HCT116 (cell line): ENCODE measurements around the gene ZC3H8. TPM values are rescaled to one million over a fixed set of nuclear protein-coding genes. Genes with fewer than 3 reads are reported as not detected.
"Not testable (repeated sequence)": the region's sequence is repeated elsewhere in the genome, so short reads cannot be mapped to it uniquely, and the experiment has no call there.

Source experiments
- ATAC-seq: fragments of 200-7000 bp; cut with Tn5 transposase; 2 replicates; pipeline ENCODE4 v1.9.1; 2020; ENCODE audit warnings: mild to moderate bottlenecking, moderate library complexity
- BruUV-seq: library from RNA; stranded (reverse); fragments of 400-500 nt; replicated peaks from 2 replicates; lab custom pipeline; 2021; lab: Mats Ljungman, UMichigan
- CTCF ChIA-PET: fragments of 300-600 bp; sonication (Branson Sonifier 250); formaldehyde crosslinking; loops from one replicate; lab custom pipeline; 2021; ENCODE audit warnings: antibody characterized with exemption; lab: Charles Lee
- POLR2A ChIA-PET: fragments of 300-600, 350-600 bp; sonication (Branson Sonifier 250); formaldehyde crosslinking; loops from one replicate; lab custom pipeline; 2021; ENCODE audit warnings: antibody characterized with exemption; lab: Charles Lee
- RAD21 ChIA-PET, 2 experiments: fragments of 300-600 bp; sonication (Branson Sonifier 250); formaldehyde crosslinking; loops; one replicate each; lab custom pipeline; 2023; ENCODE audit warnings: low total read pairs in 2 of 2; ENCODE audit not compliant: uncharacterized antibody in 2 of 2, unreplicated experiment in 2 of 2, low non-redundant PET in 1 of 2; lab: Charles Lee
- DNase-seq: peaks from one replicate; pipeline ENCODE4 v3.0.0-alpha.2; 2010; ENCODE audit warnings: low read depth, low spot score
- H2AFZ ChIP-seq: fragments of 200-600 bp; shearing (Covaris generic), sonication (generic); 2 replicates; pipeline ENCODE4 v1.6.1; 2017; ENCODE audit warnings: low read depth, mixed run types, mixed read lengths, antibody characterized with exemption, low read length; ENCODE audit not compliant: poor library complexity, severe bottlenecking
- H3K27ac ChIP-seq: 2 replicates; pipeline ENCODE4 v1.5.1; 2012; ENCODE audit warnings: low read depth, low read length
- H3K27me3 ChIP-seq: fragments of 200-600 bp; sonication (generic); 2 replicates; pipeline ENCODE4 v1.6.1; 2016; ENCODE audit warnings: mixed run types, low read length, mixed read lengths; ENCODE audit not compliant: insufficient read depth
- H3K36me3 ChIP-seq, 2 experiments: fragments of 200-500 bp in 1 of 2; fragments of 200-600 bp in 1 of 2; sonication (Bioruptor generic) in 1 of 2; sonication (generic) in 1 of 2; 2 replicates each; pipeline versions ENCODE4 v1.5.1 to v1.6.1; 2014 to 2016; ENCODE audit warnings: low read length in 2 of 2, inconsistent platforms in 1 of 2, mixed read lengths in 1 of 2, mixed run types in 1 of 2; ENCODE audit not compliant: insufficient read depth in 2 of 2, control insufficient read depth in 1 of 2
- H3K4me1 ChIP-seq, 2 experiments: fragments of 200-600 bp in 1 of 2; sonication (generic) in 1 of 2; 2 replicates each; pipeline versions ENCODE4 v1.5.1 to v1.6.1; 2012 to 2017; ENCODE audit warnings: low read length in 2 of 2, inconsistent platforms in 1 of 2, mild to moderate bottlenecking in 1 of 2, mixed read lengths in 1 of 2, mixed run types in 1 of 2, moderate library complexity in 1 of 2; ENCODE audit not compliant: insufficient read depth in 2 of 2, control insufficient read depth in 1 of 2
- H3K4me2 ChIP-seq: fragments of 200-600 bp; sonication (generic); 2 replicates; pipeline ENCODE4 v1.6.1; 2017; ENCODE audit warnings: mixed run types, low read length, mixed read lengths
- H3K4me3 ChIP-seq, 2 experiments: fragments of 200-600 bp in 1 of 2; sonication (generic) in 1 of 2; replicated peaks in 1 of 2; 2 replicates each; pipeline ENCODE4 v1.5.1; 2011 to 2016; ENCODE audit warnings: low read length in 2 of 2, control low read depth in 1 of 2, low read depth in 1 of 2, mild to moderate bottlenecking in 1 of 2, mixed read lengths in 1 of 2, mixed run types in 1 of 2
- H3K79me2 ChIP-seq: fragments of 200-600 bp; sonication (generic); 2 replicates; pipeline ENCODE4 v1.6.1; 2017; ENCODE audit warnings: mild to moderate bottlenecking, mixed run types, low read length, moderate library complexity, mixed read lengths; ENCODE audit not compliant: insufficient read depth
- H3K9ac ChIP-seq: fragments of 200-600 bp; sonication (generic); 2 replicates; pipeline ENCODE4 v1.6.1; 2016; ENCODE audit warnings: low read length, mixed read lengths
- H3K9me2 ChIP-seq: fragments of 200-600 bp; sonication (generic), shearing (Covaris generic); 2 replicates; pipeline ENCODE4 v1.6.1; 2017; ENCODE audit warnings: mixed run types, mild to moderate bottlenecking, moderate library complexity; ENCODE audit not compliant: insufficient read depth
- H3K9me3 ChIP-seq, 2 experiments: fragments of 200-500 bp in 1 of 2; fragments of 200-600 bp in 1 of 2; sonication (Bioruptor generic) in 1 of 2; sonication (generic) in 1 of 2; 2 replicates each; pipeline ENCODE4 v1.6.1; 2014 to 2017; ENCODE audit warnings: low read length in 2 of 2, mixed read lengths in 2 of 2, inconsistent platforms in 1 of 2, low read depth in 1 of 2, mild to moderate bottlenecking in 1 of 2, mixed run types in 1 of 2, moderate library complexity in 1 of 2; ENCODE audit not compliant: control insufficient read depth in 1 of 2, insufficient read depth in 1 of 2
- H4K20me1 ChIP-seq: fragments of 200-600 bp; sonication (generic), shearing (Covaris generic); 2 replicates; pipeline ENCODE4 v1.6.1; 2017; ENCODE audit warnings: mixed run types, mild to moderate bottlenecking, moderate library complexity; ENCODE audit not compliant: insufficient read depth
- CBX3 ChIP-seq: IDR thresholded peaks from 2 replicates; pipeline ENCODE4 v1.6.1; 2012; ENCODE audit warnings: low read depth
- CEBPB ChIP-seq: IDR thresholded peaks from 2 replicates; pipeline ENCODE4 v1.6.1; 2012; ENCODE audit warnings: low read depth
- EGR1 ChIP-seq: IDR thresholded peaks from 2 replicates; pipeline ENCODE4 v1.6.1; 2012; ENCODE audit warnings: low read depth
- EZH2 ChIP-seq: fragments of 200-600 bp; sonication (generic); IDR thresholded peaks from 2 replicates; pipeline ENCODE4 v1.6.1; 2017; ENCODE audit warnings: antibody characterized with exemption, mixed run types
- EZH2phosphoT487 ChIP-seq: fragments of 200-600 bp; IDR thresholded peaks from 2 replicates; pipeline ENCODE4 v1.6.1; 2018; ENCODE audit warnings: antibody characterized with exemption, borderline replicate concordance
- POLR2AphosphoS5 ChIP-seq: IDR thresholded peaks from 2 replicates; pipeline ENCODE4 v1.6.1; 2011; ENCODE audit warnings: mild to moderate bottlenecking, low read depth, low read length, moderate library complexity
- RAD21 ChIP-seq: IDR thresholded peaks from 2 replicates; pipeline ENCODE4 v1.6.1; 2012; ENCODE audit warnings: low read depth, mild to moderate bottlenecking
- SP1 ChIP-seq: IDR thresholded peaks from 2 replicates; pipeline ENCODE4 v1.6.1; 2012; ENCODE audit warnings: low read depth
- YY1 ChIP-seq: IDR thresholded peaks from 2 replicates; pipeline ENCODE4 v1.6.1; 2011; ENCODE audit warnings: low read length, low read depth, moderate library complexity, mild to moderate bottlenecking; ENCODE audit not compliant: insufficient replicate concordance; ENCODE audit errors: extremely low read depth
- intact Hi-C: fragments of 100-400 bp; cut with micrococcal nuclease; formaldehyde crosslinking; loops from 2 replicates; pipeline ENCODE4 v1.10.0; 2022
- total RNA-seq: library from RNA; stranded (reverse); gene quantifications from one replicate; pipeline ENCODE4 v1.2.1, GENCODE V29; 2021; ENCODE audit not compliant: unreplicated experiment
- TF ChIP-seq, protein P1 (sequence below): IDR thresholded peaks from 2 replicates; pipeline ENCODE4 v1.6.1; 2012
- TF ChIP-seq, protein P2 (sequence below): IDR thresholded peaks from 2 replicates; pipeline ENCODE4 v1.6.1; 2012; ENCODE audit warnings: low read depth
- TF ChIP-seq, protein P3 (sequence below), 3 experiments: fragments of 200-600 bp in 1 of 3; sonication (generic) in 1 of 3; IDR thresholded peaks in 2 of 3; conservative IDR thresholded peaks in 1 of 3; 2 replicates each; pipeline ENCODE4 v1.5.1; 2012 to 2017; ENCODE audit warnings: low read depth in 2 of 3, low read length in 2 of 3, antibody characterized with exemption in 1 of 3, borderline replicate concordance in 1 of 3, control low read depth in 1 of 3, mild to moderate bottlenecking in 1 of 3, mixed read lengths in 1 of 3, mixed run types in 1 of 3, moderate library complexity in 1 of 3; ENCODE audit not compliant: insufficient read depth in 1 of 3

The ZC3H8 gene
- total RNA-seq, 1 experiment from 2014 or later = 13.4 TPM

DNA sequence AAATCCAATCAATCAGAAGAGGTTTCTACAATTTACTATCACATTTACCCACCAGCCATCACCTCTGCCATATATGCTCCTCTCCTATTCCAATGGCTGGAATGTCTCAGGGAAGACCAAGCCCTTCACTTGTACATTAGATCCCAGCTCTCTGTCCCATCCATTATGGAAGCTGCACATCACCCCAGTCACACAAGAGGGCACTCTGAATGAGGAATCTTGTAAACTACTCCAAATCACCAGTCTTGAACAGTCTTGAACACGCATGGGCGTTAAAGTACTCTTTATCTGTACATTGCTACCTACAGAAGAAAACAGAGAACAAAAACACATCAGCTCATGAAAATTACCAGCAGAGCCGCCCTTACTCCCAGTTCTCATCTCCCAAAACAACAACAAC lies 38.7 kb downstream of the ZC3H8 start:
- Histone ChIP-seq H4K20me1 (no peaks in the 10 kb centered on the region), H2AFZ (no peak overlapping the region), H3K4me2 (no peak overlapping the region), H3K4me1 (no peaks in the 10 kb centered on the region), H3K9me3 (no peaks in the 10 kb centered on the region), H3K36me3 (peaks cover 0 to 2% of the 10 kb centered on the region in 2 experiments; a peak in 2 of 4 replicates), H3K4me3 (no peak overlapping the region), H3K27me3 (no peaks in the 10 kb centered on the region), H3K9me2 (no peaks in the 10 kb centered on the region), H3K79me2 (no peaks in the 10 kb centered on the region), H3K9ac (no peak overlapping the region), H3K27ac (no peak overlapping the region)
- CTCF ChIA-PET = interaction anchor here (0.8 to 1.3 kb wide), 5 partner anchors 12 to 95 kb away, joined by 3 to 5 read pairs (median 3); no protein-coding TSS in a partner anchor
- POLR2A ChIA-PET = interaction anchor here (1.0 kb wide), 1 partner anchor 39 kb away, joined by 4 read pairs; the partner anchor contains the start of gene ZC3H8
- DNase-seq (no peak), ATAC-seq (peak; percentile 88)
- BruUV-seq = no TSS peak
- TF ChIP-seq EGR1 (no peak), EZH2 (no peak), SP1 (no peak), RAD21 (peak; percentile 47), CBX3 (no peak), POLR2AphosphoS5 (no peak), CEBPB (no peak), YY1 (no peak), EZH2phosphoT487 (no peak)
- TF ChIP-seq, protein P1, sequence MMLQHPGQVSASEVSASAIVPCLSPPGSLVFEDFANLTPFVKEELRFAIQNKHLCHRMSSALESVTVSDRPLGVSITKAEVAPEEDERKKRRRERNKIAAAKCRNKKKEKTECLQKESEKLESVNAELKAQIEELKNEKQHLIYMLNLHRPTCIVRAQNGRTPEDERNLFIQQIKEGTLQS = no peak
- TF ChIP-seq, protein P2, sequence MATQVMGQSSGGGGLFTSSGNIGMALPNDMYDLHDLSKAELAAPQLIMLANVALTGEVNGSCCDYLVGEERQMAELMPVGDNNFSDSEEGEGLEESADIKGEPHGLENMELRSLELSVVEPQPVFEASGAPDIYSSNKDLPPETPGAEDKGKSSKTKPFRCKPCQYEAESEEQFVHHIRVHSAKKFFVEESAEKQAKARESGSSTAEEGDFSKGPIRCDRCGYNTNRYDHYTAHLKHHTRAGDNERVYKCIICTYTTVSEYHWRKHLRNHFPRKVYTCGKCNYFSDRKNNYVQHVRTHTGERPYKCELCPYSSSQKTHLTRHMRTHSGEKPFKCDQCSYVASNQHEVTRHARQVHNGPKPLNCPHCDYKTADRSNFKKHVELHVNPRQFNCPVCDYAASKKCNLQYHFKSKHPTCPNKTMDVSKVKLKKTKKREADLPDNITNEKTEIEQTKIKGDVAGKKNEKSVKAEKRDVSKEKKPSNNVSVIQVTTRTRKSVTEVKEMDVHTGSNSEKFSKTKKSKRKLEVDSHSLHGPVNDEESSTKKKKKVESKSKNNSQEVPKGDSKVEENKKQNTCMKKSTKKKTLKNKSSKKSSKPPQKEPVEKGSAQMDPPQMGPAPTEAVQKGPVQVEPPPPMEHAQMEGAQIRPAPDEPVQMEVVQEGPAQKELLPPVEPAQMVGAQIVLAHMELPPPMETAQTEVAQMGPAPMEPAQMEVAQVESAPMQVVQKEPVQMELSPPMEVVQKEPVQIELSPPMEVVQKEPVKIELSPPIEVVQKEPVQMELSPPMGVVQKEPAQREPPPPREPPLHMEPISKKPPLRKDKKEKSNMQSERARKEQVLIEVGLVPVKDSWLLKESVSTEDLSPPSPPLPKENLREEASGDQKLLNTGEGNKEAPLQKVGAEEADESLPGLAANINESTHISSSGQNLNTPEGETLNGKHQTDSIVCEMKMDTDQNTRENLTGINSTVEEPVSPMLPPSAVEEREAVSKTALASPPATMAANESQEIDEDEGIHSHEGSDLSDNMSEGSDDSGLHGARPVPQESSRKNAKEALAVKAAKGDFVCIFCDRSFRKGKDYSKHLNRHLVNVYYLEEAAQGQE = no peak
- TF ChIP-seq, protein P3, sequence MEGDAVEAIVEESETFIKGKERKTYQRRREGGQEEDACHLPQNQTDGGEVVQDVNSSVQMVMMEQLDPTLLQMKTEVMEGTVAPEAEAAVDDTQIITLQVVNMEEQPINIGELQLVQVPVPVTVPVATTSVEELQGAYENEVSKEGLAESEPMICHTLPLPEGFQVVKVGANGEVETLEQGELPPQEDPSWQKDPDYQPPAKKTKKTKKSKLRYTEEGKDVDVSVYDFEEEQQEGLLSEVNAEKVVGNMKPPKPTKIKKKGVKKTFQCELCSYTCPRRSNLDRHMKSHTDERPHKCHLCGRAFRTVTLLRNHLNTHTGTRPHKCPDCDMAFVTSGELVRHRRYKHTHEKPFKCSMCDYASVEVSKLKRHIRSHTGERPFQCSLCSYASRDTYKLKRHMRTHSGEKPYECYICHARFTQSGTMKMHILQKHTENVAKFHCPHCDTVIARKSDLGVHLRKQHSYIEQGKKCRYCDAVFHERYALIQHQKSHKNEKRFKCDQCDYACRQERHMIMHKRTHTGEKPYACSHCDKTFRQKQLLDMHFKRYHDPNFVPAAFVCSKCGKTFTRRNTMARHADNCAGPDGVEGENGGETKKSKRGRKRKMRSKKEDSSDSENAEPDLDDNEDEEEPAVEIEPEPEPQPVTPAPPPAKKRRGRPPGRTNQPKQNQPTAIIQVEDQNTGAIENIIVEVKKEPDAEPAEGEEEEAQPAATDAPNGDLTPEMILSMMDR (IDR thresholded peaks at IDR 0.05 in 2 of 3, conservative IDR thresholded peaks at IDR 0.05 in 1 of 3; ENCODE audit: borderline replicate concordance in 1 of 3, insufficient read depth in 1 of 3, low read depth in 2 of 3, low read length in 2 of 3) = peak; percentile 25 to 42 (median 42); a peak in 5 of 6 replicates
- RAD21 ChIA-PET = no interaction called here
- intact Hi-C loops = no loop called here

DNA sequence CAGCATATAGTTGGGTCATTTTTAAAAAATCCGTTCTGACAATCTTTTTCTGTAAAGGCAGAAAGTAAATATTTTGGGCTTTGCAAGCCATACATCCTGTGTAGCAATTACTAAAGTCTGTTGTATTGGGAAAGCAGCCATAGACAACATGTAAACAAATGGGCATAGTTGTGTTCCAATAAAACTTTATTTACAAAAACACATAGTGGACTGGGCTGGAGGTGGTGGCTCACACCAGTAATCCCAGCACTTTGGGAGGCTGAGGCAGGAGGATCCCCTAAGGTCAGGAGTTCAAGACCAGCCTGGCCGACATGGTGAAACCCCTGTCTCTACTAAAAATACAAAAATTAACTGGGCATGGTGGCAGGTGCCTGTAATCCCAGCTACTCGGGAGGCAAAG lies 46.9 kb downstream of the ZC3H8 start:
- H2AFZ ChIP-seq, H3K4me2 ChIP-seq, DNase-seq, H3K27me3 ChIP-seq, CTCF ChIA-PET, intact Hi-C loops, H4K20me1 ChIP-seq, H3K36me3 ChIP-seq, RAD21 ChIA-PET, POLR2A ChIA-PET, H3K9me2 ChIP-seq, H3K4me3 ChIP-seq, H3K9me3 ChIP-seq, H3K9ac ChIP-seq, H3K27ac ChIP-seq, H3K4me1 ChIP-seq, H3K79me2 ChIP-seq, BruUV-seq, ATAC-seq: not testable (repeated sequence)
